NK-92 (cell line): ENCODE data around the gene EFHB.
"Not testable (repeated sequence)": the region's sequence is repeated elsewhere in the genome, so short reads cannot be mapped to it uniquely, and the experiment has no call there.

ENCODE experiments used
- DNase-seq: peaks from one replicate; lab custom pipeline; 2025; ENCODE audit not compliant: unreplicated experiment; lab: John Stamatoyannopoulos, UW

The EFHB gene

DNA sequence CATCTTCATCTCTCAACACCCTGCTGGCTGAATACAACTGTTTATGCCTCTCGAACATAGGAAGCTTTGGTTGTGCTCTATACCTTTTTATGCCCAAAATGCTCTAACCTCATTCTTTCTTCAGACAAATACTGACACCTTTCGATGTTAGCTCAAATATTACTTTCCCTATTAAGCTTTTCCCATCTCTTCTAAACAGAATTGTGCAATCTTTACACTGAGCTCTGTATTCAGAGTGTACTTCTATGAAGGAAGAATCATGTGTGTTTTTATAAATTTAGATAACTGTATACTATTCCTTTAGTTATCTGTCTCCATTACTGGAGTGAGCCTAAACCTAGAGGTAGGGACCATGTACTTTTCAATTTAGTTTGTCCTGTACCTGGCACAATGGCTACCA, 1.6 kb downstream of the EFHB start:
- no peak for DNase-seq

DNA sequence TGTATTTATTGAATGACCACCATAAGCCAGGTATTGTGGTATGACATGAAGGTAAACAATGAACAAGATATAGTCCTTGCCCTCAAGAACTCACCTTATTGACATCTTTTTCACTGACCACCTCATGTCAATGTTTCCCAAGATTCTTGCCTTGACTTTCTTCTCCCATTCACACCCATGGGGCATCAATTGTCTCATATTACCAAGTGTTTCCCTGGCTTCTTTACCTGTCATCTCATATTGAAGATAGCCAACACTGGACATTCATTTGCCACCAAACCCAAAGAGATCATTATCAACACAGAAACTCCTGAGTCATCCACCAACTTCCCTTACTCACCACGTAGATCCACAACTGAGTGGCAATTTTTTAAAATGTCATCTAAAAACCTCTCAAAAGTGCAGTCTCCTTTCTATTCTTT, 2.2 kb downstream of the EFHB start:
- DNase-seq, result no peak

DNA sequence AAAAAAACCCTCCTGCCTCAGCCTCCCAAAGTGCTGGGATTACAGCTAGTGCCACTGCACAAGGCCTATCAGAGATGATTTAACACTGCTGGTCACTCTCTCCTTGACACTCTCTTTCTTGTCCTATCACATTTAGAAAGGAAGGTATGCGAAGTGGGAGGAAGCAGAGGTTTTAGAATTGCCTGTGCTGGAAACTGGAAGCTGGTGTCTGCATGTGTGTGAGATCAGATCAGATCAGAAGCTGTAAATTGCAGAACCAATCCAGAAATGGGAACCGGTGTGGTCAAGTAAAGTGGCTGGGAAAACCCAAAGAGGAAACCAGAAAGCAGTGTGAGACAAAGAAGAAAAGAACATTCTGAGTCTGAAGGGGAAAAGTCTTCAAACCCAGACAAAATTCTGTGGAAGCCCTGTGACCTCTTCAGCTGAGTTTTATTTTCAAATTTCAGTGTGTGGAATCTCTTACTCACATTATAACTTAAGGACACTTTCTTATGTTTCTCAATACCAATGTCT, 2.8 kb downstream of the EFHB start:
- DNase-seq, result no peak

DNA sequence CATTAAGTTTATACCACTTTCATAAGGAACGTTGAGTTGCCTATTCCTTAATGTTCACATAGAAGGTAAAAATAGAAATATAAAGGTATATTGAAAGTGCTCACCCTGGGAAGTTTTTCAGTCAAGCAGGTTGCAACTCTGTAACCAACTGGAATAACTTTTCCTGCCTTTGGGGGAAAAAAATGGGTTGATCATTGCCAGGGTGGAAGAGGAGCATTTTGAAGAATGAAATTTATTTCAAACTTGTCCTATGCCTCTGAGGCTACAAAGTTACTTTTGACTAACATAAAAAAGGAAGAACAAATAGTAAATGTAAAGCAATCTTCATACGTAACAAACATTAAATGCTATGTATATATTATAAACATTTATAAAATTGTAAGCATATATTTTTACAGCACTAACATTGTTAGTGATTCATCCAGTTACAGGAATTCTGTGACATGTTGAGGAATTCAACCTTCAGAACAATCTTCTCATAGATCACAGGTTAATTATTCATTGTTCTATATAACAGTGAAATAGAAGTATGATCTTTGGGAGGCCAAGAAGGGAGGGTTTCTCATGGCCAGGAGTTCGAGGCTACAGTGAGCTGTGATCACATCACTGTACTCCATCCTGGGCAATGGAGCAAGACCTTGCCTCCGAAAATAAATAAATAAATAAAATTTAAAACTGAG, 13.5 kb downstream of the EFHB start:
- no peak for DNase-seq

DNA sequence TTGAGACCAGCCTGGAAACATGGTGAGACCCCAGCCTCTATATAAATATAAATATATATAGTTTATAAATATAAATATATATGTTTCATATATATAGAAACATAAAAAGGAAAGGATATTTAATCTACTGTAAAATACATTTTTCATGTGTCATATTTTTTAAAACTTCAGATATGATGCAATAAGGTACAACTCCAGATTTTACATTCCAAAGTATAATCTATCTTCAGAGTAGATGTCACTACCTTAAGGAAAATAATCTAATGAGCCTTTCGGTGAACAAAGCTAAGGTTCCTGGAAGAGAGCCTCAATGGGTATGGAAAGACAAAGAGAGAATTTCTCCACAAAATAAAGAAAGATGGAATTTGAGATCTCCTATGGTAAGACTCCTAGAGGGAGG, 16.9 kb downstream of the EFHB start:
- no peak for DNase-seq

DNA sequence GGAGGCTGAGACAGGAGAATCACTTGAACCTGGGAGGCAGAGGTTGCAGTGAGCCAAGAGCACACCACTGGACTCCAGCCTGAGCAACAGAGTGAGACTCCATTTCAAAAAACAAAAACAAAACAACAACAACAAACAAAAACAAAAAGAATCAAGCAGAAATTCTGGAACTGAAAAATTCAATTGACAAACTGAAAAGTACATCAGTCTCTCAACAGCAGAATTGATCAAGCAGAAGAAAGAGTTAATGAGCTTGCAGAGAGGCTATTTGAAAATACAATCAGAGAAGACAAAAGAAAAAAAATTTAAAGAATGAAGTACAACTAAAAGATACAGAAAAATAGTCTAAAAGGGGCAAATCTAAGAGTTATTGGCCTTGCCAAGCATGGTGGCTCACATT, 22.6 kb downstream of the EFHB start:
- DNase-seq, result no peak

DNA sequence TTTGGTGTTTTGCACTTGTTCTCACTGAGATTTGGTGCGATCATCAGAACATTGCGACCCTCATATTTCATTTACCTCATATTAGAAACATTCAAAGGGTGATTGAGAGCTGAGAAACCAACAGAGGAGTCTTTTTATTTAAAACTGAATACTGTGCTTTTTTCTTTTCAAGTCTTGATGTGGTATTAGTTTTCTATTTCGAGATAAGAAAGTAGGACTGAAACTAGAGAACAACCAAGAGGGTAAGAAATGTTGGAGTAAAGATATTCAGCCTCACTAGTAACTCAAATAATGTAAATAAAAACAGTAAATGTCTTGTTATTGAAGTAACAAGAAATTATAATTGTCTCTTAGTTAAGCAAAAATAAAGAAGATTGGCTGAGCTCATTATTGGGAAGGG, 26.5 kb downstream of the EFHB start:
- no peak for DNase-seq

DNA sequence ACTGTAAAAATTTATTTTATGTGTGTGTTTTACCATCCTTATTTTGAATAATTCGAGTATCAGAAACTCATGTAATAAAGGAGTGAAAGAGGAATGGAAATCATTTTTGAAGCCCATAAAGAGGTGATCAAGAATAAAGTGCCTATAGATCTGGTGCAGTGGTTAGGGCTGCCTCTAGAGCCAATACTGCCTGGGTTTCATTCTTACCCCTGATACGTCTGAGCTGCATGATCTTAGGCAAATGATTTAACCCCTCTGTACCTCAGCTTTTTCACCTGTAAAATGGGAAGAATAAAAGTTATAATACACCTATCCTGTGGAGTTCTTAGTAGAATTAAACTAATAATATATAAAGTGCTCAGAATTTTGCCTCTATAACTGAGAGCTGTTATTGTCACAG, 30.4 kb downstream of the EFHB start:
- no peak for DNase-seq

DNA sequence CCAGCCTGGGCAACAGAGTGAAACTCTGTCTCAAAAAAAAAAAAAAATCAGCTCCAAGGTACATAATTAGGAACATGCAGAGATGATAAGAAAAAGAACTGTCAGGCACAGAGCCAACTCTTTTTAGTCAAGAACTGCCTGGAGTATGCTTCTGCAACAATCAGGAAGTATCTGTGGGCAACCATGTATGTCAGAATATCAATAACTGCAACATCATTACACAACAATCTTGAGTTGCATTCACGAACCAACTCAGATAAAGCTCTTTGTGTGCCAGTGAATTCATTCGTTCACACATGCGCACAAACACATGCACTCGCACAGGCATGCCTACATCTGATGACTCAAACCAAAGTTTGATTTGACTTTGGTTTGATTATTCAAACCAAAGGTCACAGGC, 32.1 kb downstream of the EFHB start:
- no peak for DNase-seq

DNA sequence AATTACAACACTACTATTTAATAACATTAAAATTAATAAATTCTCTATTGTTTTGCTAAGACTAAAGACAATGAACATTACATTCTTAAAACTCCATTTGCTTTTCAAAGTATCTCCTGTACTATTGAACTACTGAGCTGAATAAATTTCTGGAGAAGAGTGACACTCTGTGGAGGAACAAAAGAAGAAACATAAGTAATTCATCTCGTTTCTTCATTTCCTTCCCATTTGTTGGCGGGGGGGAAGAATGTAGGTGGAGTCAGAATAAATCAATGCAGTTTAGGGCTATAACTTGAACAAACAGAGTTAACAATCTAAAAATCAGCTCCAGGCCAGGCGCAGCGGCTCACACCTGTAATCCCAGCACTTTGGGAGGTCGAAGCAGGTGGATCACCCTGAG, 32.7 kb downstream of the EFHB start:
- DNase-seq, result no peak

DNA sequence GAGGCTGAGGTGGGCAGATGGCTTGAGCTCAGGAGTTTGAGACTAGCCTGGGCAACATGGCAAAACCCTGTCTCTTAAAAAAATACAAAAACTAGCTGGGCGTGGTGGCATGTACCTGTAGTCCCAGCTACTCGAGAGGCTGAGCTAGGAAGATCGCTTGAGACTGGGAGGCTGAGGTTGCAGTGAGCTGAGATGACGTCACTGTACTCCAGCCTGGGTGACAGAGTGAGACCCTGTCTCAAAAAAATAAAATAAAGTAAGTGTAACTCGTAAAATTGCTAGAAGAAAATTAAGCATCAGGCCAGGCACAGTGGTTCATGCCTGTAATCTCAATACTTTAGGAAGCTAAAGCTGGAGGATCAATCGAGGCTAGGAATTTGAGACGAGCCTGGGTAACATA, 34.2 kb downstream of the EFHB start:
- DNase-seq, result not testable (repeated sequence)

DNA sequence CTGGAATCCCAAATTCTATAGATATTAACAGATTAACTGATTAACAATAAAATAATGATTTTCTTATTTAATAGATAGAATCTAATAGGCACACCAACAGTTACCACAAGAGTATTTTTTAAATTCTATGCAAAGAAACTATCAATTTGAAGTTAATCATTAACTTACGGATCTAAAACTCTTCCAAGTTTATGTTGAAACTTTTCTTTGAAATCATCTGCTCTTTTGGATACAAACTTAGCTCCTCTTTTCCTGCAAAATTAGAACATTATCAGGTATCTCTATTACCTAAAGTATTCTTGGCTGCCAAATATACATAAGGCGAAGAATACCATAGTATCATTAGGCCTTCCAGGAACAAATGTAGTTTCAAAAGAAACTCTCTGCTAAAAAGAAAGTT, 34.8 kb downstream of the EFHB start:
- no peak for DNase-seq

DNA sequence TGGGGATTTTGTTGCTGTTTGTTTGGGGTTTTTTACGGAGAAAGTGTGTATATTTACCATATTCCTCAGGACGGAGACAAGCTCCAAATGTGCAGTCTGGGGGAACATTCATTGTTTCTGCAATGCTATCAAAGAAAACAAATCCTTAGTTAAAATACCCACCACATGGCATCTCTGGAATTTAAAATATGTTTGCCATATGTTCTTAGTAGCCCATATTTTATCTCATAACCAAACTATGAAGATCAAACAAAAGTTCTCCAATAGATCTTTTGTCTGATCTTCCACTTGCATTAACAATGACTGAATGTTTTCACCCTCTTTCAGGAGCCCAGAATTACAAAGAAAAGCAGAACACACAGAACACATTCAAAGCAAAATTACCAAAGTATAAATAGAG, 35.3 kb downstream of the EFHB start:
- DNase-seq, result no peak

DNA sequence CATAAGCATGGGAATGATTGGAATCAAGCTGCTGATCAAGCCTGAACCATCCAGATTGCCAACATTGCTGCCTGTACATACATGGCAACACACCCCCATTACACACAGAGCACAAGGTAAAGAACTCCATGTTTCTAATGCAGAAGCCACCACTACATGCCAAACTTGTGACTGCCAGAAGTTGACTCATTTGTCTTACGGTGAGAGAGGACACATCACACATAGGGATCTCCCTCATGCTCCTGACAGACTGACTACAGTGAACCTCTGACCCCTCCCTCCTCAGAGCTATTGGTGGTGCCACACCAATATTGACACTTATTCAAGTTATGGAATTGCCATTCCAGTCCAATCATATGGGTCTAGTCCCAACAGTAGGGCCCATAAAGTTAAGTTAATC, 42.3 kb downstream of the EFHB start:
- no peak for DNase-seq

DNA sequence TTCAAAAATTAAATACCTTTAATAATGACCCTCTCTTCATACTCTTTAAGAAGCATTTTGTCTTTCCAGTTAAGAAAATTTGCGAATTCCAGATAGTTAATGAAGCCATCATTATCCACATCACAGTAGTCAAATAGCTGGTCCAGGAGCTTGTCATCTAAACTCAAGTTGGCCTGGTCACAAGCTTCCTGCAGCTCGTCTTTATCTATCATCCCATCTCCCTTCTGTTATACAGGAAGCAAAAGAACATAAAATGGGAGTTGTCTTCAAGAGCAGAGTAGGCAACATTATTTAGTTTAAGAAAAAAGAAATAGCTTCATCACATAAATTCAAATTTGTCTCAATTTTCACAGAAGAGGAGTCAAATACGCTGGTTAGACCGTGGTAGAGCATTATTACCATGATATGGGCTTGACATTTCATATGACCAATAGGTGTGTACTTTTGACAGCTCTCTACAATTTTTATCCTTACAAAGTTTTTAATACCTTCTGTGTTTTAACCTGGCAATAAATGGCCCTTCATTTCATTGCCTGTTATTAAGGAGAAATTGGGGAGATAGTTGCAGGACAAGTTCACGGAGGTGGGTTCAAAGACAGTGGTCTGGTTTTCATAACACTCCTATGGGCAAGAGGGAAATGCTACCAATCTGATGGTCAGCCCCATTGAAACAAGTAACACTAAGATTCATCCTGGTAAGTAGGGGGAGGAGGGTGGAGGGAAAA, 45.4 kb downstream of the EFHB start:
- no peak for DNase-seq

DNA sequence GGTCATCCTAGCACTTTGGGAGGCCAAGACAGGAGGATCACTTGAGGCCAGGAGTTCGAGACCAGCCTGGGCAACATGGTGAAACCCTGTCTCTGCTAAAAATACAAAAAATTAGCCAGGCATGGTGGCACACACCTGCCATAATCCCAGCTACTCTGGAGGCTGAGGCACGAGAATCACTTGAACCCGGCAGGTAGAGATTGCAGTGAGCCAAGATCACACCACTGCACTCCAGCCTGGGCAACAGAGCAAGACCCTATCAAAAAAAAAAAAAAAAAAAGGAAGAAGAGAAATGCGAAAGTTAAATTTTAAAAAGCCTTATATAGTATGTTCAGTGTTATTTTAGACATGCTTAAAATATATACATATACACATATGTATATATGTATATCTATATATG, 46.9 kb downstream of the EFHB start:
- not testable (repeated sequence) for DNase-seq

DNA sequence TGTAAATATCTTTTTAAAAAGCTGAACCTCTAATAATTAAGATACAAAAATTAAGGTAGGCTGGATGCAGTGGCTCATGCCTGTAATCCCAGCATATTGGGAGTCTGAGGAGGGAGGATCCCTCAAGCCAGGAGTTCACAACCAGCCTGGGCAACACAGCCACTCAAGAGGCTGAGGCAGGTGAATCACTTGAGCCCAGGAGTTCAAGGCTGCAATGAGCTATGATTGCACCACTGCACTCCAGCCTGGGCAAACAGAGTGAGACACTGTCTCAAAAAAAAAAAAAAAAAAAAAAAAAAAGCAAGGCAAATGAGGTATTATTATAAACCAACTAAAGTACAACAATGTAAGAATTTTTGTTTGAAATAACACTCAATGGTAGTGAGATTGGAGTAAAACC, 47.6 kb downstream of the EFHB start:
- DNase-seq, result no peak

DNA sequence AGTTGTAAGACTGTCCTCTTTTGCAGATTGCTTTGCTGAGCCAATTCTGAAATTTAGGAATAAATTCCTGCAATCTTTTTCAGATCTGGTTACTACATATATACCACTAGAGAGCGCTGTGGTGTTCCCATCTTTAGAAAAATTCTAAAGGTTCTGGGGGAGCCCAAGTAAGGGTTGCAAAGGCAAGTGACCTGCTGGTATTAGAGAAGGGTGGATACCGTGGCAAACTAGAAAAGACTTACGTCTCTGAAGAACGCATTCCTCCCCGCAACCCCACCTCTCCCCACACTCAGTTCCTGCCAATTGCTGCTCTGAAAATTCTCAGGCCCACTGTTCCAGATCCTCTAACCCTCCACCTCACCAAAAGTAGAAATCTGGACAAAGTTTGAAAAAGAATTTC, 48.5 kb downstream of the EFHB start:
- no peak for DNase-seq

DNA sequence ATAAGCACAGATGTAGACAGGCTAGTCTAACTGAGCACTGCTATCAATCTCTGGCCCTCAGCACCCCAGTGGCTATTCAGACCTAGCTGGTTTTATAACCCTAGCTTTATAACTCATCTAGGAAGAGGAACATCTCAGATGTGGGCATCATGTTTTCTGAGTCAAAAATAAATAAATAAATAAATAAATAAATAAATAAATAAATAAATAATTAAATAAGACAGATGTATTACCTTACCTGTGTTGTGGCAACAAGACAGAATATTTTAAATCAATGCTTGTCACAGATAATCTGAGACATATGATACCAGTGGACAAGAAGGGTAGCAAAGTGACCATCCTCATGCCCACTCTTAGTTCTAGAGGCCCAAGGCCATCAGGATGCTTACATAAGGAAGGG, 52.2 kb downstream of the EFHB start:
- DNase-seq, result no peak

DNA sequence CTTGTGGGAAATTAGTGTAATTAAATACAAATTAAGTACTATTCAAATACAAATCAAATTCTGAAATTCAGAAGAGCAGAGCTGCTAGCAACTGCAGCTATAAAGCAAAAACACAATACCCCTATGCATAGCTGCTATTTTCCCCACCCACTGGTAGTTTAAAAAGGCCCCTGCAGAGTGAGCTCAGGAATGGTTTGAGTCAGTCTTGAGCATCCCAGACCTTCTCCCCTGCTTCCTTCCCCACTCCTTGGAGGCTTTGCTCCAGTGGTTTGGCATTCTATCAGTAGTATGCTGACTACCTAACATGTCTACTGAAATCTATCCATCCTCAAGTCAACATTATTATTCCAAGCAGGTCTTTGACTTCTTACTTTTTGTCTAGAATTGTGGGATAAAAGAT, 53.0 kb downstream of the EFHB start:
- DNase-seq, result no peak

DNA sequence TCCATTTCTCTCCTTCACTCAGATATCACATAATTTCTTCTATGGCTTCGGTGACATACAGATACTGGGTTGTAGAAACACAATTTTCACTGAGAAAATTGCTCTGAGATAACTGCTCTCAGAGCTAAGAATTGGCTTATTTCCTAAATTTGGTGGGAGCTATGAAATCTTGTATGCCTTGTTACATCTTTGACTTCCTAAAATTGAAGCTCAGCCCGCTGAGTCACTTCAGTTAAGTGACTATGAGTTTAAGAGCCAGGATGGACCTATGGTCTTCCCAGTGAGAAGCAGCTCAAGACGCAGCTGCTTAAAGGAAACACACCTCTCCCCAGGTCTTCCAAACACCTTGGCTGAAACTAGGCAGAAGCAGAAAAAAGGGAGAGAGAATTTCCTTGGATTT, 56.4 kb downstream of the EFHB start:
- DNase-seq, result no peak

DNA sequence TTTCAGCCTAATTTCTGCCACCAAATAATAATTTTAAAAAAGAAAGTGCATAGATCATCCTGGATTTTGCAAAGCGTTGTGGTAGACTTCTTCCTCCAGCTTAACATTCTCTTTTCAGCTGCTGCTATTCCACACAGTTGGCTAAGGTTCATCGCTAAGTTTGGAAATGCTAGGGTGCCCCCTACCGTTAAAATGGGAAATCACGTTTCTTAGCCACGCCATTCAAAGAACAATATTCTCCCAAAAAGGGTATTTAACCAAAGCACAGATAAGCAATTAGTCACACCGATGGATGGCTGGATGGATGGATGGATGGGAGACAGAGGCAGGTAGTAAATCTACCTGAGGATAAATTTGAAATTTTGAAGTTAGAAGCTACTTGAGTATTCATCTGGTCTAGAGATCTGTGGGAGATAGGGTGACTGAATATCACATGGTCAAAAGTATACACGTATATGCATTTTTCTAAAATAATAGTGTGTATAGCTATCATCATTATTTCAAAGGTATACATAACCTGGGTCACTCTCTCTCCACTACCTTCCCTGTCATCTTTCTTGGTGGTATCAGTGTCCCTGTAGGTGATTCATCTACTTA, 67.2 kb downstream of the EFHB start:
- DNase-seq, result no peak
